GM10266 (cell line): ENCODE measurements around the gene PTPRF.

Source experiments
- DNase-seq: peaks from one replicate; pipeline ENCODE4 v3.0.0; 2012; ENCODE audit errors: extremely low spot score
- TF ChIP-seq, protein P1 (sequence below): IDR thresholded peaks from 2 replicates; pipeline ENCODE4 v1.5.1; 2012; ENCODE audit warnings: mild to moderate bottlenecking, low read depth; ENCODE audit not compliant: control insufficient read depth, insufficient read depth; ENCODE audit errors: missing control alignments

Gene PTPRF

DNA sequence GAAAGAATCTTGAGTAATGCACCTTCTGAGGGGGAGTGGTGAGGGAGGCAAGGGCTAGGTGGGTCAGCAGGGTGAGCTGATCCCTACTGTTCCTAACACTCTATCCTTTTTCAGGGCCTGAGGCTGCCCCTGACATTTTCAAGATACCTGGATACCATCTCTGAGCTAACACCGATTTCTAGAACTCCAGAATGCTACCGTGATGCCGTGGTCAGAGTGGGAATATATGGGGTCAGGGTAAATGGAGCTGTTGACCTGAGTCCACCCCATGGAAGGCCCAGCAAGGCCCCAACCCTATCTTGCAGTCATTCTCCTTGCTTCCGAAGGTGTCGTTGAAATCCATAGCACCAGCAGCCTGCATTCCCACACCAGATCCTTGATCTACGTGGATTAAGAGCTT, 18.0 kb upstream of the PTPRF start:
- DNase-seq: no peak
- TF ChIP-seq, protein P1, sequence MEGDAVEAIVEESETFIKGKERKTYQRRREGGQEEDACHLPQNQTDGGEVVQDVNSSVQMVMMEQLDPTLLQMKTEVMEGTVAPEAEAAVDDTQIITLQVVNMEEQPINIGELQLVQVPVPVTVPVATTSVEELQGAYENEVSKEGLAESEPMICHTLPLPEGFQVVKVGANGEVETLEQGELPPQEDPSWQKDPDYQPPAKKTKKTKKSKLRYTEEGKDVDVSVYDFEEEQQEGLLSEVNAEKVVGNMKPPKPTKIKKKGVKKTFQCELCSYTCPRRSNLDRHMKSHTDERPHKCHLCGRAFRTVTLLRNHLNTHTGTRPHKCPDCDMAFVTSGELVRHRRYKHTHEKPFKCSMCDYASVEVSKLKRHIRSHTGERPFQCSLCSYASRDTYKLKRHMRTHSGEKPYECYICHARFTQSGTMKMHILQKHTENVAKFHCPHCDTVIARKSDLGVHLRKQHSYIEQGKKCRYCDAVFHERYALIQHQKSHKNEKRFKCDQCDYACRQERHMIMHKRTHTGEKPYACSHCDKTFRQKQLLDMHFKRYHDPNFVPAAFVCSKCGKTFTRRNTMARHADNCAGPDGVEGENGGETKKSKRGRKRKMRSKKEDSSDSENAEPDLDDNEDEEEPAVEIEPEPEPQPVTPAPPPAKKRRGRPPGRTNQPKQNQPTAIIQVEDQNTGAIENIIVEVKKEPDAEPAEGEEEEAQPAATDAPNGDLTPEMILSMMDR: no peak

DNA sequence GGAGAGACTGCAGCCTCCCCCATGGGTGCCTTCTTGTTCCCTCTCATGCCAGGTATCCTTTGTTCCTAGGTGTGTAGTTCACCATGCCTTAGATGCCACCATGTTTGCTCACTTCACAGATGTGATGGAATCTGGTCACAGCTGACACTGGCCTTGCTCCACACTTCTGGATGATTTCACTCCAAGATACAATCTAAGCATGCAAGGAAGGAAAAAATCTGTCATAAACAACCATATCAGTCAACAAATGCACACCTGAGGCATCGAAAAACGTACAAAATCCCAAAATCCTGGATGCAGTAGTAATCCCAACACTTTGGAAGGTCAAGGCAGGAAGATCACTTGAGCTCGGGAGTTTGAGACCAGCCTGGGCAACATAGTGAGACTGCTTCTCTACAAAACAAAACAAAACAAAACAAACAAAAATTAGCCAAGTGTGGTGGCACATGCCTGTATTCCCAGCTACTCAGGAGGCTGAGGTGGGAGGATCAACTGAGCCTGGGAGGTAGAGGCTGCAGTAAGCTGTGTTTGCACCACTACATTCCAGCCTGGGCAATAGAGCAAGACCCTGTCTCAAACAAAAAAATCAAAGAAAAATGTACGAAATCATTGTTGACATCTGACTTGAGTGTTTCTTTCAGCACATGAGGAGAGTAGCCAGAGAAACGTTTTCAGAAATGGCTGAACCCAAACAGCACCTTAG, 17.1 kb upstream of the PTPRF start:
- TF ChIP-seq, protein P1: no peak
- DNase-seq: no peak

DNA sequence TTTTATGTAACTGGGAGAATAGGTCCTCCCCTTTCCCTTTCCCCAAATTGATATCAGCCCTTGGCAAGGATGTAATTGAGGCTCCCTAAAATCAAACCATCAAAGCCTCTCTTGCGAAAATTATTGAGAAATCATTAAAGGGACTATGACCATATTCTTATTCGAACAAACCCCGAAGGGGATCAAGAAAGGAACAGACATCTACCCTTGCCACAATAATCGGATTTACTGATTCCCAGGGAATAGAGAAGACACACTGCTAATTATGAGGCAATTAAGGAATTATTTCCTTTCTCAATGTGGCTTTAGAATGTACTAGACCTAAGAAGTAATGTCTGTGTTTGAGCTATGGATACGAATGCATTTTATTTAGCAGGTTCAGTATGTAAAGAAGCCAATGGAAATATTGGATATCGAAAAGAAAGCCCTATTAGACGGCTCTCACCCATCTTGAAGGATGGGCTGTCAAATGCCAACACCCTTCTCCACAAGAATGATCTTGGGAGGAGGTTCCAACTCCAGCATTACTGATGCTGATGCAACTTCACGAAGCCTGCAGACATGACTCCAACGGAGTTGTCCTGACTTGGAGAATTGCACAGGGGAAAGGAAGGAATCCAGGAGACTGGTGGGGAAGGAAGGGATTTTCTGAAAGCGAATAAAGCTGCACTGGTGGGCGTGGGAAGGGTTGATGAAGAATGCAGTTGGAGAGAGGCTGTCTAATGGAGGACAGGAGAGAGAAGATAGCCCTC, 11.6 kb upstream of the PTPRF start:
- DNase-seq: no peak
- TF ChIP-seq, protein P1: no peak

DNA sequence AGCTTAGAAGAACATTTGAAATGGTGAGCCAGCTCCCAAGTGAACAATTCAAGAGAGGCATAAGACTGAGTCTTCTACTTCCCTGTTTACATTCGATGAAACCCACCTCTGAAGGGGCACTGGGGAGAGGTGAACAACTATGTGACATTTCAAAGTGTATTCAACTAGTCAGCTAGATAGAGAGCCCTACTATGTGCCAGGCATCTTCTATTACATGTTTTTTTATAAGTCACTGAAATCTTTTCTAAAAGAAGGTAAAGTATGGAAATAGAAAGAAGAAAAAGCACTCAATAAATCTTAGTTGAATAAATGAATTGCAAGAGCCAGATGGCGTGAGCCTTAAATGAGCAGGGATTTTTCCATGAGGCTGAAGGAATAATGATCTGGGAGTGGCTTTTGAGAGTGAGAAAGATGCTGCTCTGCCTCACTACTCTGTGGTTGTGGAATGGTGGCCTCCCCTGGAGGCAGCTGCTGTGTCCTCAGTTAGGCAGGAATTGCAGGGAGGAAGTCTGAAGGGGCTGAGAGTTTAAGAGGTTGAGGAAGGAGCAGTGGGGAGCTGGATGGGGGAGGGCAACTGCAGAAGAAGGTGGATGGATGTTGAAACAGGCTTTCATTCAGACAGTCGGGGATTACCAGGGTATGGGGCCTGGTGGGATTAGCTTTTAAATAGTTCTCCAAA, 10.4 kb upstream of the PTPRF start:
- no peak for DNase-seq

DNA sequence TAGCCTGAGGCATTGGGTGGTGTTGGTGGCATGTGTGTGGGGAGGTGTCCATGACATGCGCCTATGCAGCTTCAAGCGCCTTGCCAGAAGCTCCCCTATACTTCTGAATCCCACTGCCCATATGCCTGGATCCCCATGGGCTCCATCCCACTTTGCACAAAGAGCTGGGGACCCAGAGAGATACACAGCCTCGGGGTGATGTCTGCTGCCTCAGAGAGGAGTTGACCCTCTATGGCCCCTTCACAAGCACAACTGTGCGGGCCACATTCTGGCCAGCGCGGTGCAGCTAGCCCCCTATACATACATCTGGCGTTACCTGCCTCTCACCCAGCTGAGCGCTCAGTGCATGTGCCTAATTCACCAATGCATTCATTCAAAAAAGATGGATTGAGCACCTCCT, 9.6 kb upstream of the PTPRF start:
- TF ChIP-seq, protein P1: no peak
- DNase-seq: no peak

More for the DNA sequence above, 10.4 kb upstream of the PTPRF start:
- TF ChIP-seq, protein P1: no peak

DNA sequence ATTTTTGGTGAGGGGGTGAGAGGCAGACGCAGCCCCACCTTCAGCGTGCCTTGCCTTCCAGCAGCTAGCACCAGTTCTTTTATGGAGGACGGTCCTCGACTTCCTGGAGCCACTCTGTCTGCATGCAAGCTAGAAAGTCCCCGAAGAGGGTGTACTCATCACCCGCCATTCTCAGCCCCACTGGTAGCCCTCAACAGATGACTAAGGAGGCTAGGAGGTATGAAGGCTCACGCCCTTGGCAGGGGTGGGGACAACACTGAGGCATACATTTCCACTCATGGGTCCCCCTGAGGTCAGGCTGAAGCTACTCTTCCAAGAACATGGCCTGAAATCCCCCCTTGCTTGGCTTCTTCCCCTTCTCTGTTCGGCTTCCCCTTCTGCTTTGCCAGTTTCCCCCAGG, 8.9 kb upstream of the PTPRF start:
- no peak for DNase-seq
- TF ChIP-seq, protein P1: no peak
